Jurkat, Clone E6-1 (cell line): Measurements from ENCODE around the gene GPRC5A.

ENCODE experiments used
- DNase-seq: peaks from one replicate; pipeline ENCODE4 v3.0.0-alpha.2; 2011; ENCODE audit warnings: low read depth, low spot score
- H3K4me3 ChIP-seq: 2 replicates; pipeline ENCODE4 v1.5.1; 2011; ENCODE audit warnings: mild to moderate bottlenecking, low read length, control low read depth, moderate library complexity

The GPRC5A gene

GRCh38 chr12:12965836-12966235, 74.5 kb downstream of the GPRC5A start:
- no peak for DNase-seq

More at GRCh38 chr12:12965836-12966235, 74.5 kb downstream of the GPRC5A start:
- no peak overlapping the region for H3K4me3 ChIP-seq
